GM23338 (cell line): Measurements from ENCODE around the gene STAC. TPM values are rescaled to one million over a fixed set of nuclear protein-coding genes. Genes with fewer than 3 reads are reported as not detected.

ENCODE experiments used
- ATAC-seq: fragments of 200-7000 bp; cut with Tn5 transposase; 3 replicates; pipeline ENCODE4 v1.9.1; 2020
- DNase-seq: peaks from one replicate; pipeline ENCODE4 v3.0.0-alpha.2; 2015; ENCODE audit warnings: low spot score
- H2AFZ ChIP-seq: fragments of 200-600 bp; sonication (generic); 2 replicates; pipeline ENCODE4 v1.8.0; 2016; ENCODE audit warnings: antibody characterized with exemption, mild to moderate bottlenecking, moderate library complexity
- H3F3A ChIP-seq: fragments of 200-600 bp; sonication (generic); replicated peaks from 2 replicates; pipeline ENCODE4 v1.8.0; 2017; ENCODE audit warnings: antibody characterized with exemption, mixed run types, low read depth
- H3K27ac ChIP-seq: fragments of 200-600 bp; sonication (generic); 2 replicates; pipeline ENCODE4 v1.6.1; 2016; ENCODE audit warnings: low read depth
- H3K27me3 ChIP-seq: fragments of 200-600 bp; sonication (generic); 2 replicates; pipeline ENCODE4 v1.8.0; 2016; ENCODE audit warnings: mild to moderate bottlenecking, mixed run types, moderate library complexity; ENCODE audit not compliant: insufficient read depth
- H3K36me3 ChIP-seq: fragments of 200-600 bp; sonication (generic); 2 replicates; pipeline ENCODE4 v1.8.0; 2016; ENCODE audit warnings: mild to moderate bottlenecking; ENCODE audit not compliant: insufficient read depth
- H3K4me1 ChIP-seq: fragments of 200-600 bp; sonication (generic); 2 replicates; pipeline ENCODE4 v1.8.0; 2016; ENCODE audit warnings: mild to moderate bottlenecking, moderate library complexity; ENCODE audit not compliant: insufficient read depth
- H3K4me2 ChIP-seq: fragments of 200-600 bp; sonication (generic); 2 replicates; pipeline ENCODE4 v1.7.1; 2017; ENCODE audit warnings: mixed run types
- H3K4me3 ChIP-seq: fragments of 200-600 bp; sonication (generic); 2 replicates; pipeline ENCODE4 v1.6.1; 2016; ENCODE audit warnings: mixed run types
- H3K79me2 ChIP-seq: fragments of 200-600 bp; sonication (generic); replicated peaks from 2 replicates; pipeline ENCODE4 v1.8.0; 2017; ENCODE audit warnings: mild to moderate bottlenecking; ENCODE audit not compliant: insufficient read depth
- H3K9me2 ChIP-seq: fragments of 200-600 bp; sonication (generic); 2 replicates; pipeline ENCODE4 v1.8.0; 2017; ENCODE audit not compliant: insufficient read depth
- H4K20me1 ChIP-seq: fragments of 200-600 bp; sonication (generic); replicated peaks from 2 replicates; pipeline ENCODE4 v1.8.0; 2017; ENCODE audit warnings: mild to moderate bottlenecking; ENCODE audit not compliant: insufficient read depth
- H3K27ac Mint-ChIP-seq: 2 replicates; pipeline ENCODE4 v1.8.0; 2020; ENCODE audit warnings: inconsistent platforms, mild to moderate bottlenecking, moderate library complexity, mixed read lengths
- H3K27me3 Mint-ChIP-seq: 3 replicates; pipeline ENCODE4 v1.8.0; 2022; ENCODE audit warnings: low read depth, mild to moderate bottlenecking, moderate library complexity, mixed read lengths, inconsistent platforms; ENCODE audit not compliant: insufficient read depth, poor library complexity
- H3K36me3 Mint-ChIP-seq: 3 replicates; pipeline ENCODE4 v1.8.0; 2021; ENCODE audit warnings: low read depth, mild to moderate bottlenecking, inconsistent platforms, moderate library complexity, mixed read lengths
- H3K4me1 Mint-ChIP-seq: 3 replicates; pipeline ENCODE4 v1.8.0; 2020; ENCODE audit warnings: mild to moderate bottlenecking, inconsistent platforms, mixed read lengths
- H3K4me3 Mint-ChIP-seq: 3 replicates; pipeline ENCODE4 v1.8.0; 2021; ENCODE audit warnings: moderate library complexity, mild to moderate bottlenecking, inconsistent platforms, mixed read lengths
- H3K9me3 Mint-ChIP-seq: 3 replicates; pipeline ENCODE4 v1.8.0; 2020; ENCODE audit warnings: moderate library complexity, mild to moderate bottlenecking, inconsistent platforms, mixed read lengths
- CREB1 ChIP-seq: fragments of 250-450 bp; sonication (Bioruptor Pico); IDR thresholded peaks from 2 replicates; pipeline ENCODE4 v1.5.0; 2020; ENCODE audit warnings: low read depth, mild to moderate bottlenecking, moderate library complexity
- CTCF ChIP-seq, 2 experiments: fragments of 200-600 bp in 1 of 2; sonication (generic) in 1 of 2; conservative IDR thresholded peaks; 2 replicates each; pipeline versions ENCODE4 v1.5.1 to v1.6.1; 2016 to 2017; ENCODE audit warnings: antibody characterized with exemption in 2 of 2, low read depth in 2 of 2, mild to moderate bottlenecking in 2 of 2, moderate library complexity in 1 of 2
- ETS1 ChIP-seq: IDR thresholded peaks from 2 replicates; pipeline ENCODE4 v1.6.1; 2016; ENCODE audit warnings: antibody characterized with exemption
- EZH2 ChIP-seq: fragments of 200-600 bp; sonication (generic); IDR thresholded peaks from one replicate; pipeline ENCODE4 v1.8.0; 2017; ENCODE audit warnings: antibody characterized with exemption, mild to moderate bottlenecking, low read depth; ENCODE audit not compliant: unreplicated experiment
- EZH2phosphoT487 ChIP-seq: fragments of 200-600 bp; sonication (generic); IDR thresholded peaks from one replicate; pipeline ENCODE4 v1.8.1; 2018; ENCODE audit warnings: antibody characterized with exemption; ENCODE audit not compliant: unreplicated experiment
- JUNB ChIP-seq: IDR thresholded peaks from one replicate; pipeline ENCODE4 v1.6.1; 2016; ENCODE audit warnings: antibody characterized with exemption; ENCODE audit not compliant: unreplicated experiment
- NANOG ChIP-seq: IDR thresholded peaks from 2 replicates; pipeline ENCODE4 v1.6.1; 2016; ENCODE audit warnings: antibody characterized with exemption, borderline replicate concordance
- POLR2AphosphoS5 ChIP-seq: IDR thresholded peaks from 2 replicates; pipeline ENCODE4 v1.6.1; 2016; ENCODE audit warnings: antibody characterized with exemption, low read depth
- REST ChIP-seq: IDR thresholded peaks from one replicate; pipeline ENCODE4 v1.6.1; 2018; ENCODE audit warnings: antibody characterized with exemption; ENCODE audit not compliant: unreplicated experiment
- STAT1 ChIP-seq: IDR thresholded peaks from one replicate; pipeline ENCODE4 v1.6.1; 2016; ENCODE audit warnings: antibody characterized with exemption; ENCODE audit not compliant: unreplicated experiment
- ZNF114 ChIP-seq: fragments of 250-450 bp; sonication (Bioruptor Pico); IDR thresholded peaks from 2 replicates; pipeline ENCODE4 v1.5.0; 2020; ENCODE audit warnings: mild to moderate bottlenecking, moderate library complexity
- ZNF331 ChIP-seq: fragments of 250-450 bp; sonication (Bioruptor Pico); IDR thresholded peaks from 2 replicates; pipeline ENCODE4 v1.5.0; 2020; ENCODE audit warnings: low read depth, mild to moderate bottlenecking, moderate library complexity
- polyA plus RNA-seq: library from polyadenylated mRNA; unstranded; fragments of >200 nt; fragmentation: Nextera tagmentation; extraction: Ambion mirVana; gene quantifications from 2 replicates; pipeline ENCODE4 v1.2.1, GENCODE V29; 2016
- total RNA-seq: library from RNA; depleted of rRNA; stranded (reverse); fragments of >200 nt; shearing (Covaris generic); gene quantifications from 2 replicates; pipeline ENCODE4 v1.2.3, GENCODE V29; 2014
- TF ChIP-seq, protein P1 (sequence below): fragments of 250-450 bp; sonication (Bioruptor Pico); IDR thresholded peaks from 2 replicates; pipeline ENCODE4 v1.5.0; 2020; ENCODE audit warnings: mild to moderate bottlenecking, moderate library complexity

Gene STAC
- total and polyA plus RNA-seq, 2 experiments from 2014 or later, result 5.6 to 22.9 TPM

DNA sequence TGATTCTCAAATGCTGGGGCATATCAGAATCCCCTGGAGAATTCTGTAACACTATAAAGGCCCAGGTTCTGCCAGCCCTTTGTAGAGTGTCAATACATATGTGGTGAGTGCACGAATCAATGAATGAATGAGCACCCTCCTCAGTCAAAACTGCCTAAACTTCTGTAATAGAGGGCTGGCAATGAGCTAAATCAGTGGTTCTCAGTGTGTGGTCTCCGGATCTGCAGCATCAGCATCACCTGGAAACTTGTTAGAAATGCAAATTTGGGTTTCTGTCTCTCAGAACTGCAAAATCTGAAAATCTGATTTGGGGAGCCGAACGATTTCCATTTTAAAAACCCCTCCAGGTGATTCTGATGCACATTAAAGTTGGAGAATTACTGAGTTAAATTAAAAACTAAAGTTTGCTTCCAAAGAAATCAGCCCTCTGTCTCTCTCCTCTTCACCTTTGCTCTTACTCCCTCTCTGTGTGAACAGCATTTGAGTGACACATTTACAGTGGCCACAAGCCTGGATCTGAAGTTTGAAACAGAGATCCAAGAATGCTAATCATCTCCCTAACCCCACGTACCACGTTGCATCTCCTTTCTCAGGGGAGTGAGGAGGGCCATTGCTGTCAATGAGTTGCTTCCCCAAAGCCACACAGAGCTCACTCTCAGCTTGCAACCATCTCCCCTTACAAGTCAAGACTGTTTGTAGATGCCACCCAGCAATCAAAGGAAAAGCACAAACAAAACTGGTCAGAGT is 109.5 kb downstream of the STAC start:
- Mint-ChIP-seq H3K4me1 (peaks cover 22% of the 10 kb centered on the region), H3K9me3 (no peaks in the 10 kb centered on the region), H3K4me3 (no peak overlapping the region), H3K27ac (peak overlapping the region; percentile 34; the same call in 1 of the 2 replicates), H3K27me3 (no peaks in the 10 kb centered on the region), H3K36me3 (peaks cover 7% of the 10 kb centered on the region; the same call in 2 of the 3 replicates)
- H3K27ac ChIP-seq, result 0 out of 2 replicates have a peak overlapping the region, but pooled peaks have one; percentile 8
- no peaks in the 10 kb centered on the region for H3F3A ChIP-seq
- peak overlapping the region; percentile 53 for H3K4me2 ChIP-seq
- H4K20me1 ChIP-seq, result no peaks in the 10 kb centered on the region; the same call in 1 of the 2 replicates
- no peaks in the 10 kb centered on the region; the same call in 1 of the 2 replicates for H3K36me3 ChIP-seq
- no peak overlapping the region for H2AFZ ChIP-seq
- TF ChIP-seq CTCF (conservative IDR thresholded peaks at IDR 0.05; ENCODE audit: low read depth in 2 of 2), result no peak
- TF ChIP-seq, protein P1, sequence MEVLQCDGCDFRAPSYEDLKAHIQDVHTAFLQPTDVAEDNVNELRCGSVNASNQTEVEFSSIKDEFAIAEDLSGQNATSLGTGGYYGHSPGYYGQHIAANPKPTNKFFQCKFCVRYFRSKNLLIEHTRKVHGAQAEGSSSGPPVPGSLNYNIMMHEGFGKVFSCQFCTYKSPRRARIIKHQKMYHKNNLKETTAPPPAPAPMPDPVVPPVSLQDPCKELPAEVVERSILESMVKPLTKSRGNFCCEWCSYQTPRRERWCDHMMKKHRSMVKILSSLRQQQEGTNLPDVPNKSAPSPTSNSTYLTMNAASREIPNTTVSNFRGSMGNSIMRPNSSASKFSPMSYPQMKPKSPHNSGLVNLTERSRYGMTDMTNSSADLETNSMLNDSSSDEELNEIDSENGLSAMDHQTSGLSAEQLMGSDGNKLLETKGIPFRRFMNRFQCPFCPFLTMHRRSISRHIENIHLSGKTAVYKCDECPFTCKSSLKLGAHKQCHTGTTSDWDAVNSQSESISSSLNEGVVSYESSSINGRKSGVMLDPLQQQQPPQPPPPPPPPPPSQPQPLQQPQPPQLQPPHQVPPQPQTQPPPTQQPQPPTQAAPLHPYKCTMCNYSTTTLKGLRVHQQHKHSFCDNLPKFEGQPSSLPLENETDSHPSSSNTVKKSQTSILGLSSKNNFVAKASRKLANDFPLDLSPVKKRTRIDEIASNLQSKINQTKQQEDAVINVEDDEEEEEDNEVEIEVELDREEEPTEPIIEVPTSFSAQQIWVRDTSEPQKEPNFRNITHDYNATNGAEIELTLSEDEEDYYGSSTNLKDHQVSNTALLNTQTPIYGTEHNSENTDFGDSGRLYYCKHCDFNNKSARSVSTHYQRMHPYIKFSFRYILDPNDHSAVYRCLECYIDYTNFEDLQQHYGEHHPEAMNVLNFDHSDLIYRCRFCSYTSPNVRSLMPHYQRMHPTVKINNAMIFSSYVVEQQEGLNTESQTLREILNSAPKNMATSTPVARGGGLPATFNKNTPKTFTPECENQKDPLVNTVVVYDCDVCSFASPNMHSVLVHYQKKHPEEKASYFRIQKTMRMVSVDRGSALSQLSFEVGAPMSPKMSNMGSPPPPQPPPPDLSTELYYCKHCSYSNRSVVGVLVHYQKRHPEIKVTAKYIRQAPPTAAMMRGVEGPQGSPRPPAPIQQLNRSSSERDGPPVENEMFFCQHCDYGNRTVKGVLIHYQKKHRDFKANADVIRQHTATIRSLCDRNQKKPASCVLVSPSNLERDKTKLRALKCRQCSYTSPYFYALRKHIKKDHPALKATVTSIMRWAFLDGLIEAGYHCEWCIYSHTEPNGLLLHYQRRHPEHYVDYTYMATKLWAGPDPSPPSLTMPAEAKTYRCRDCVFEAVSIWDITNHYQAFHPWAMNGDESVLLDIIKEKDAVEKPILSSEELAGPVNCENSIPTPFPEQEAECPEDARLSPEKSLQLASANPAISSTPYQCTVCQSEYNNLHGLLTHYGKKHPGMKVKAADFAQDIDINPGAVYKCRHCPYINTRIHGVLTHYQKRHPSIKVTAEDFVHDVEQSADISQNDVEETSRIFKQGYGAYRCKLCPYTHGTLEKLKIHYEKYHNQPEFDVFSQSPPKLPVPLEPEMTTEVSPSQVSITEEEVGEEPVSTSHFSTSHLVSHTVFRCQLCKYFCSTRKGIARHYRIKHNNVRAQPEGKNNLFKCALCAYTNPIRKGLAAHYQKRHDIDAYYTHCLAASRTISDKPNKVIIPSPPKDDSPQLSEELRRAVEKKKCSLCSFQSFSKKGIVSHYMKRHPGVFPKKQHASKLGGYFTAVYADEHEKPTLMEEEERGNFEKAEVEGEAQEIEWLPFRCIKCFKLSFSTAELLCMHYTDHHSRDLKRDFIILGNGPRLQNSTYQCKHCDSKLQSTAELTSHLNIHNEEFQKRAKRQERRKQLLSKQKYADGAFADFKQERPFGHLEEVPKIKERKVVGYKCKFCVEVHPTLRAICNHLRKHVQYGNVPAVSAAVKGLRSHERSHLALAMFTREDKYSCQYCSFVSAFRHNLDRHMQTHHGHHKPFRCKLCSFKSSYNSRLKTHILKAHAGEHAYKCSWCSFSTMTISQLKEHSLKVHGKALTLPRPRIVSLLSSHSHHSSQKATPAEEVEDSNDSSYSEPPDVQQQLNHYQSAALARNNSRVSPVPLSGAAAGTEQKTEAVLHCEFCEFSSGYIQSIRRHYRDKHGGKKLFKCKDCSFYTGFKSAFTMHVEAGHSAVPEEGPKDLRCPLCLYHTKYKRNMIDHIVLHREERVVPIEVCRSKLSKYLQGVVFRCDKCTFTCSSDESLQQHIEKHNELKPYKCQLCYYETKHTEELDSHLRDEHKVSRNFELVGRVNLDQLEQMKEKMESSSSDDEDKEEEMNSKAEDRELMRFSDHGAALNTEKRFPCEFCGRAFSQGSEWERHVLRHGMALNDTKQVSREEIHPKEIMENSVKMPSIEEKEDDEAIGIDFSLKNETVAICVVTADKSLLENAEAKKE (CRISPR knock-in tag), result no peak
- TF ChIP-seq ZNF114, result no peak
- TF ChIP-seq ZNF331 (CRISPR knock-in tag), result no peak
- no peak for TF ChIP-seq CREB1 (CRISPR knock-in tag)
- no peak for TF ChIP-seq REST
- TF ChIP-seq STAT1, result no peak
- TF ChIP-seq JUNB, result no peak
- no peak for TF ChIP-seq ETS1
- no peak for TF ChIP-seq EZH2phosphoT487
- no peak for TF ChIP-seq POLR2AphosphoS5
- TF ChIP-seq NANOG, result no peak
- TF ChIP-seq EZH2, result no peak
- no peaks in the 10 kb centered on the region for H3K9me2 ChIP-seq
- DNase-seq, result no peak
- H3K4me3 ChIP-seq, result no peak overlapping the region
- no peaks in the 10 kb centered on the region for H3K27me3 ChIP-seq
- peaks cover 30% of the 10 kb centered on the region for H3K4me1 ChIP-seq
- H3K79me2 ChIP-seq, result no peaks in the 10 kb centered on the region
- ATAC-seq, result no peak
